GM10266 (cell line): ENCODE results near the gene DHRS7B.
"Not testable (repeated sequence)": the region's sequence is repeated elsewhere in the genome, so short reads cannot be mapped to it uniquely, and the experiment has no call there.

Experiments
- DNase-seq: peaks from one replicate; pipeline ENCODE4 v3.0.0; 2012; ENCODE audit errors: extremely low spot score
- CTCF ChIP-seq: IDR thresholded peaks from 2 replicates; pipeline ENCODE4 v1.5.1; 2012; ENCODE audit warnings: mild to moderate bottlenecking, low read depth; ENCODE audit not compliant: control insufficient read depth, insufficient read depth; ENCODE audit errors: missing control alignments

Gene DHRS7B

GRCh38 chr17:21143695-21144094, 16.9 kb downstream of the DHRS7B start:
- no peak for DNase-seq
- no peak for TF ChIP-seq CTCF

GRCh38 chr17:21144299-21144698, 17.5 kb downstream of the DHRS7B start:
- DNase-seq: not testable (repeated sequence)

DNA sequence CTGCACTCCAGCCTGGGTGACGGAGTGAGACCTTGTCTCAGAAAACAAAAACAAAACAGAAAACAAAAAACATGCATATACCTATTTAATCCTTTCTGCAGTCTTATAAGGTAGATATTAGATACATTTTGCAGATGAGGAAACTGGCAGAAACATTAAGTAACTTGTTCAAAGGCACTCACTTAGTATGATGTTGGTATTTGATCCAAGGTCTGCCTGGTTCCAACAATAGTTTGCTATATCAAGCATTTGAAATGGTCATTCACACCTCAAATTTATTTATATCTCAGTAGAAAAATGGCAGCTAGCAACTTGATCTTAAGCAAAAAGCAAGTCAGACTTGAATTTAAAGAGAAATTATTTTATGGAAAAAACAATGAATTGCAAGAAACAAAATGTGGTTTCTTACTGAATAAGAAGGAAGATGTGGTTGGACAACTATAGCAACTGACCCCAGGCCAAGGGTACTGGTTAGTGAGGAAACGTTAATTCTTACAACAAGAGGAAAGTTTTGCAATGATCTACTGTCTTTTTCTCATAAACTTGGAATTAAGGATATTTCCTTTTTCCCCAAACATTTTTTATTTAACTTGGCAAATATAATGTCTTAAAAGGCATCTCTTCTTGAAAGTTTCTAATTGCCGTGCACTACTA, 19.7 kb downstream of the DHRS7B start:
- TF ChIP-seq CTCF: no peak
- DNase-seq: no peak

DNA sequence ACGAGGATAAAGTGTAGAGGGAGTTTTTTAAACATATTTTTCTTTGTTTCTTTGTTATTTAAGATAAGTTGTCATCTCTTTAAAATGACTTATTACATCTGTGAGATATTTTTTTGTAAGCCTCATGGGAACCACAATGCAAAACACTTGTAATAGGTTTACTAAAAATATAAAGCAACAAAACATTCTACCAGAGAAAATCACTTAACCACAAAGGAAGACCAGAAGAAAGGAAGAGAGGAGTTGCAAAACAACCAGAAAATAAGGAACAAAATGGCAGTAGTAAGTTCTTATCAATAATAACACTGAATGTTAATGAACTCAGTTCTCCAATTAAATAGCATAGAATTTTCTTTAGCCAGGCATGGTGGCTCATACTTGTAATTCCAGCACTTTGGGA, 22.9 kb downstream of the DHRS7B start:
- no peak for DNase-seq
- no peak for TF ChIP-seq CTCF

DNA sequence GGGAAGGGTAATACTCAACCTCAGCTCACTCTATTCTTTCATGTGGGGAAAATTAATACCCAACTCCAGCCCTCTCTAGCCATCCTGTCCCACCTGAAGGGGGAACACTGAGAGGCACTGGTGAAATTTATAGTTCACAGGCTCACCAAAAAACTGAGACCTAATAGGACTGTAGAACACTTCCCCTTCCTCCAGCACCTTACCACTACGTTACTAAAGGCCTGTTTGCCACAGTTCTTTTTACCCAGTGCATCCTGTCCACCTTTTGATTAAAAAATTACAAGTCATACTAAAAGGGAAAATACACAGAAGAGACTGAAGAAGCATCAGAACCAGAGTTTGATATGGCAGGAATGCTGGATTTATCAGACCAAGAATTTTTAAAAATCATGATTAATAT, 26.0 kb downstream of the DHRS7B start:
- DNase-seq: no peak

GRCh38 chr17:21157586-21158370, 31.0 kb downstream of the DHRS7B start:
- DNase-seq: no peak
- TF ChIP-seq CTCF: no peak

More for the DNA sequence above, 26.0 kb downstream of the DHRS7B start:
- no peak for TF ChIP-seq CTCF

DNA sequence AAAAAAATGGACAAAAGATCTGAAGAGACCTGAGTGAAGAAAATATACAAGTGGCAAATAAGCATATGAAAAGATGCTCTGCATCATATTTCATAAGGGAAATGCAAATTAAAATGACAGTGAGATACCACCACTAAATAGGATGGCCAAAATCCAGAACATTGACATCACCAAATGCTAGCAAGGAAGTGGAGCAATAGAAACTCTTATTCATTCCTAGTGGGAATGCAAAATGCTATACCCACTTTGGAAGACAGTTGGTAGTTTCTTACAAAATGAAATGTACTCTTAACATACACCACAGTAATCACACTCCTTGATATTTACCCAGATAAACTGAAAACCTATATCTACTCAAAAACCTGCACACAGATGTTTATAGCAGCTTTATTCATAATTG, 33.6 kb downstream of the DHRS7B start:
- TF ChIP-seq CTCF: no peak
- no peak for DNase-seq
